Left forelimb (tissue), 1 donor: ENCODE data around the gene GET4.
"Not testable (repeated sequence)": the region's sequence is repeated elsewhere in the genome, so short reads cannot be mapped to it uniquely, and the experiment has no call there.

ENCODE experiments used
- DNase-seq: peaks from one replicate; pipeline ENCODE4 v3.0.0-alpha.2; 2018; ENCODE audit warnings: low spot score

The GET4 gene

DNA sequence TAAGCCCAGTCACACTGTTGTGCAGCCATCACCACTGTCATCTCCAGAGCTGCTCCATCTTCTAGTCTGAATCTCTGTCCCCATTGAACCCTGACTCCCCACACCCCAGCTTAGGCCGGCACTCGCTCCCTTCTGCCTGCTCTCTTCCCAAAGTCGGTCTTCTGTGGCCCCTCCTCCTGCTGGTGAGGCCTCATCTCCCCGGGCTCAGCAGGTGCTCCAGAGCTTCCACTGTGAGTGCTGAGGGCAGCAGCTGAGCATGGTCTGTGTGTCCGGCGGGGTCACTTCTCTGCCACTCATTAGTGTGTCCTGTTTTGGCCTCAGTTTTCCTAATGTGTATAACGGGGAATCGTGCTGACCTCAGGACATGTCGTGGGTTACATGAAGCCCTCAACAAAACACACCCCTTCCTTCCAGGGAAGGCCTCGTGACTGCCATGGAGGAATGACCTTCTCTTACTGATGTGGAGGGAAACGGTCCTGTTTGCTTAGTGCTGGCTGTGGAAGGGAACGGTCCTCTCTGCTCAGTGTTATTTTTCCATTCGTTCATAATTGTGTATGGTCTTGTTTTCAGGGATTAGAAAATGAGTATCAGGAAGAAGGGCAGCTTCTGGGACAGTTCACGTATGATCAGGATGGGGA lies 4.3 kb upstream of the GET4 start:
- DNase-seq = no peak

DNA sequence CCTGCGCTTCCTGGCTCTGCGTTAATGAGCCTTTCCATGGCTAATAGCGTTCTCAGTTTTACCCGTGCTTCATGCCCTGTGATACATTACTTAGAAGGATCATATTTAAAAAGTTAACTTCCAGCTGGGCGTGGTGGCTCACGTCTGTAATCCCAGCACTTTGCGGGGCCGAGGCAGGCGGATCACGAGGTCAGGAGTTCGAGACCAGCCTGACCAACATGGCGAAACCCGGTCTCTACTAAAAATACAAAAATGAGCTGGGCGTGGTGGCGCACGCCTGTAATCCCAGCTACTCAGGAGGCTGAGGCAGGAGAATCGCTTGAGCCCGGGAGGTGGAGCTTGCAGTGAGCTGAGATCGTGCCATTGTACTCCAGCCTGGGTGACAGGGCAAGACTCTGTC lies 3.7 kb upstream of the GET4 start:
- not testable (repeated sequence) for DNase-seq

DNA sequence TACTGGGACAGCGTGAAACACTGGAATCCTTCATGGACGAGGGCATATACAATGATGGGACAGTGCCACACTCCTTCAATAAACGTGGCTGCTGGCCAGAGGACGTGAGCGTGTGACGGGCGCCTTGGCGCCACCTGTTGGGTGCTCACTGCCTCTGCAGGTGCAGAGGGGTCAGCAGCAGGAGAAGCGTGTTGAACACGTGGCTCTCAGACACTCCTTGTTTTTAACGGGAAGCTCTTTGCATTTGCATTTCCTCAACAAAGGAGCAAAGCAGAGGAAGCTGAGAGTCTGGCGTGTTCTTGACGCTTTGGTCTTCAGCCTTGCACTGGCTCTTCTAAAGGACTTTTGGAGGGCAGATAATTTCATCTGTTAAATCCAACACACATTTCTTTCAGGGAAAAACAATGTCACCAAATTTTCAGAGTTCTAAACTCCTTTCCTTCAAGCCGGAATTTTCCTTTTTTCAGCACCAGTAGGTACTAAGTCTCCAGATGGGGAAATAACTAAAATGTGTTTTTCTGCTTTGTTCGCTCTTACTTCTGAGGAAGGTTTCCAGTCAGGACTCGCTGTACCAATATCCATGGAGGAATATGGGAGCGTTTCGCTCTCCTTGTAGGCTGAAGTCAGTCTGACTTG lies 2.9 kb upstream of the GET4 start:
- peak; percentile 78 for DNase-seq

DNA sequence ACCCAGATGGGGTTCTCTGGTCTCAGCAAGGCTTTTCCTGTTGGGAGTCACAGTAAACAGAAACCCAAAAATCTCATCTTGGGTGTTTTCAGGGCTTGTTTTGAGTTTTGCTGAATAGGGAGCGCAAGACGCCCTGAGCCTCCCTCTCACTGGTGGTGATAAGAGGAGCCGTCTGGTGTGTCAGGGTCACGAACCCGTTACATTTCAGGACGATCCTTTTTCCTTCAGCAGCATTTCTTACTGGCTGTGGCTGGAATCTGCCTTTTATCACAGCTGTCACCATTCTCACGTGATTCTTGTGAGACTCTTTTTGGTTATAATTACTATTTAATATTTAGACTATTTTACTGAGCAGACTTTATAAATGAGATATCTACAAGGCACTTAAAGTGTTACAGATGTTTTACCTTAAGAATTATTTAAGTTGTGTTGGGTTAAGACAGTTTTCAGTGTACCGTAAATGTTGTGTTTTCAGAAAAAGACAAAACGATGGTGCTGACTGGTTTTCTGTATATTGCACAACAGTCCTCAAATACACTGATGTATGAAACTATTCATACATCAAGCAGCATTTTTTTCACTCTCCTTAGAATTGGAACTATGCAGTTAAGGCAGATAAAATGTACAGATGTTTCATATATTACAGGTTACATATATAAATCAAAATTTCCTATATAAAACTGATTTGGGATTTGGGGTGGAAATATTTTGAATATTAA lies 2.2 kb upstream of the GET4 start:
- no peak for DNase-seq

DNA sequence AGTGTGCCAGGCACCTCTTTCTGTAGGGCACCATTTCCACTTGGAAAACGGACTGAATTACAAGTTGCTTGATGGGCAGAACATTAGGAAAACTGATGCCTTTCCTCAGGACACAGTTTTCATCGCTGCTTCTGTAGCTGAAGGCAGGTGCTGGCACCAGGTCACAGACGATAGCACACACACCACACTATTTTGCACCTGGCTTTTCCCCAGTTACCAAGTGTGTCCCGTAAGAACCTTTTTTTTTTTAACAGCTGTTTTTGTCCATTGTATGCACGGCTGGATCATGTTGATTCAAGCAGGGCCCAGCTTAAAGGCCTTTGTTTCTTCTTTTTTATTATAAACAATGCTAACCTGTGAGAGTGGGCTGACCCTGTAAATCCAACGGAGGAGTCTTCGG lies 1.3 kb upstream of the GET4 start:
- DNase-seq = no peak

DNA sequence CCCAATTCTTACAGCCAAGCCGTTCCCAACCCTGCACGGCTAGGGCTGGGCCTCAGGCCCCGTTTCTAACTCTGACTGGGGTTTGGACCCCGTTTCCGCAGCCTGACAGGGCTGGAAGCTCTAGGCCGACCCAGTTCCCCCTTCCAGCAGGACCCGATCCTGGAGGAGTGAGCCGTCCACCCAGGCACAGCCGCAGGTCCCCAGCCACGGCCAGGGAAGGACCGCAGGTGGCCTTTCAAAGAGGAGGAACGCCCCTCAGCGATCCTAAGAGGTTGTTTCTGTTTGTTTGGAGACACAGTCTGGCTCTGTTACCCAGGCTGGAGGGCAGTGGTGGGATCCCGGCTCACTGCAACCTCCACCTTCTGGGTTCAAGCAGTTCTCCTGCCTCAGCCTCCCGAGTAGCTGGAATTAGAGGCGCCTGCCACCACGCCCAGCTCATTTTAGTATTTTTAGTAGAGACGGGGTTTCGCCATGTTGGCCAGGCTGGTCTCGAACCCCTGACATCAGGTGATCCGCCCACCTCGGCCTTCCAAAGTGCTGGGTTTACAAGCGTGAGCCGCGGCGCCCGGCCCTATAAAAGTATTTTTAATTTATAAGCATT lies 778 bp upstream of the GET4 start:
- no peak for DNase-seq

GRCh38 chr7:876972-877311 lies 588 bp downstream of the GET4 start:
- DNase-seq = no peak

GRCh38 chr7:877312-878232 lies 1.2 kb downstream of the GET4 start:
- DNase-seq = no peak

DNA sequence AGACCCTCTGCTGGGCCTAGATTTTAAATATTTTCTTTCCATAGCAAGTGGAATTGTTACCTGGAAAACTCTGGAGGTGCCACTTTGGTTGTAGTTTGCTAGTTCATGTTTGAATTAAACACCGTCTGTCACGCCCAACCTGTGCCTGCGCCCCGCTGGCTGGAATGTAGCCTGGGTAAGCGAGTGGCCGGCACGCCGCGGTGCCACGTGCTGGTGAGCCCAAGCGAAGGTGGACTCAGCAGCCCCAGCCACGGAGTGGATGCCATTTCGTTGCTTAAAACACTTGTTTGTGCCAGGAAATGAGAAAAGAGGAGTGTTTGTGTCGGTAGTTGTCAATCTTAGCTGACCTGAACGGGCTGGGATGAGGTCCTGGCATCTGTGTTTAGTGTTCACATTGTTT lies 2.7 kb downstream of the GET4 start:
- DNase-seq = no peak

DNA sequence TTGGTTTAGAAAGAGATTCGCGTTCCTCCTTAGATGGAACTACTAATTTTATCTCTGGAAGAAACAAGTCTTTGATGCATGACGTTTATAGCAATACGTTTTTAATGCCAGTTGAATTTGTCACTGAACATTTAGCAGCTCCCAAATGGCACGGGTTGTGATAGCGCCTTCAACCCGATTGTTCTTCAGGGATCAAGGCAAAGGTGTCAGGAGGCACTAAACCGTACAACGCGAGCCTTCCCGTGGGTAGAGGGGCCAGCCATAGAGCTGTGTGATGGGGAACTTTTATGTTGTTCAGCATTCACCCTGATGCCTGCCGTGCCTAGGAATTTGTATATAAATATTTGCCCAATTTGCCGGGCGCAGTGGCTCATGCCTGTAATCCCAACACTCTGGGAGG lies 3.4 kb downstream of the GET4 start:
- no peak for DNase-seq

DNA sequence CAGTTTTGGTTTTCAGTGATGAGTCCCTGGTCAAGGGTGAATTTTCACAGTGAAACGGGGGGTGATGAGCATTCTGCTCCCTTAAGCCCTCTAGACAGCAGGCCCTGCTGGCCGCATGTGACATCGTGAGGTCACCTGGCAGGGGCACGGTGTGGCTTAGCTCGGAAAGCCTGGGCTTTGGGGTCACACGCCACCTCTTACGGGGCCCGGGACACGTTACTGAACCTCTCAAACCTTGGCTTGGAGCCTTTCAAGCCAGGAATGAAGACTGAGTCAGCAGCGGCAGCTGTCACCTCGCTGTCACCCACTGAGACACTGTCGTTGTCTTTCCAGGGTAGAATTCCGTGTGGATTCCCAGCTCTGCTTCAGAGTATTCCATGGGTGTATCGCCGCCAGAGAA lies 4.1 kb downstream of the GET4 start:
- DNase-seq = no peak

DNA sequence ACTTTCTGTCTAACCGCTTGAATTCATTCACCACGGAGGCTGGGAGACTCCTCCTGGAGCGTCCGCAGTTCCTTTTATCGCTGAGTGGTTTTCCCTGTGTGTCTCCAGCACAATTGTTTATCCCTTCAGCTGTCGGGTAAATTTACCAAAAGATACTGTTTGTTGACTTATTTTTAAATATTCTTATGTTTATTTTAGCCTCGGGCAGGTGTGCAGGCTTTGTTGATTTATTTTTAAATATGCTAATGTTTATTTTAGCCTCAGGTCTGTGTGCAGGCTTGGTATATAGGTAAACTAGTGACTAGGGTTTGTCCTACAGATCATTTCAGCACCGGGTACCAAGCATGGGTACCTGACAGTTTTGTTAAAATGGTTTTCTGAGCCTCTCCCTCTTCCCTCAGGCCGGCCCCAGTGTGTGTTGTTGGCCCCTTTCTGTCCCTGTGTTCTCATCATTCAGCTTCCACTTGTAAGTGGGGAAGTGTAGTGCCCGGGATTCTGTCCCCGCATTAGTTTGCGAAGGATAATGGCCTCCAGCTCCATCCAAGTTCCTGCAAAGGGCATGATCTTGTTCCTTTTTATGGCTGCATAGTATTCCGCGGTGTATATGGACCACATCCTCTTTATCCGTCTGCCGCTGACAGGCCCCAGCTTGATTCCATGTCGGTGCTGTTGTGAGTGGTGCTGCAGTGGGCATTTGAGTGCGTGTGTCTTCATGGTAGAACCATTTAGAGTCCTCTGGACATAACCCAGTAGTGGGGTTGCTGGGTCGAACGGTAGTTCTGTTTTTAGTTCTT lies 5.3 kb downstream of the GET4 start:
- no peak for DNase-seq

- DNase-seq = no peak
These were observed 6.1 kb downstream of the GET4 start for GRCh38 chr7:882336-883035.

DNA sequence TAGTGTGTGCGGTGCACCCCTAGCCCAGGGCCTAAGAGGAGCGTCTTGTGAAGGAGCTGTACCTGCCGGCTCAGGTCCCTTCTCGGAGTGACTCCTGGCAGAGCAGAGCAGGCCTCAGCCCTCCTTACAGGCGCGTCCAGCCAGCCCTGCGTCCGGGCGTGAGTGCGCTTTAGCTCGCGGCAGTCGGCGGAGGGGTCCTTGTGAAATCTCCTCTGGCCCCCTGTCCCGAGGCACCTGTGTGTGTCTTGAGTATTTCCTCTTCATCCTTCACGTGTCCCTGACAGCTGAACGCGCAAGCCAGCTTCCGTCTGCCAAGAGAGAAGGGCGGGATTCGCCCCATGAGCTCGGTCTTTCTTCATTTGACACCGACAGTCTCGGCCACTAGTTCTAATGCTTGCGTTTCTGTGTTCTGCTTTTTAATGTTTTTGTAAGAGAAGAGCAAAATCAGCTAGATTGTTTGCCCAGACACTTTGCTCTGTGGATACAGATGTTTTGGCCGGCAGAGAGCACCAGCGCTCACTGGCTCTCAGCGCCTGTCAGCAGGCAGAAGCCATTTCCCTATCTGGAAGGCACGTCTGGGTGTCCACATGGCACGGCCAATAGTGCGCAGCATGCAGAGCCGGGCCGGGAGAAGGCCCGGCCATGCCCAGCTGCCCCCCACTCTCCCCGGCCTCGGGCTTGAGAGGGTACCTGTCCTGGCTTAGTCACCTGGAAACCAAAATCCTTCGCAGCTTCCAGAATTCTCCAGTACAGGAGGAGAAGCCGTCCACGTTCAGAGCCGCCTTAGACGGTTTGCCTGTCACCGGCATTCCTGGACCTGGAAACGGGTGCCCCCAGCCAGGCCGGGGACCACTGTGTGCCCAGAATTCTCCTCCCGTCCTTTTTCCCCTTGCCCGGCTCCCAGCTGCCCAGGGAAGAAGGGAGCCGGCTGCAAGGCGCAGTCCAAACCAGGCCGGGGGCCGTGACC lies 7.0 kb downstream of the GET4 start:
- DNase-seq = no peak

GRCh38 chr7:884191-885003 lies 8.0 kb downstream of the GET4 start:
- DNase-seq = no peak

GRCh38 chr7:885261-885892 lies 9.0 kb downstream of the GET4 start:
- DNase-seq = no peak

DNA sequence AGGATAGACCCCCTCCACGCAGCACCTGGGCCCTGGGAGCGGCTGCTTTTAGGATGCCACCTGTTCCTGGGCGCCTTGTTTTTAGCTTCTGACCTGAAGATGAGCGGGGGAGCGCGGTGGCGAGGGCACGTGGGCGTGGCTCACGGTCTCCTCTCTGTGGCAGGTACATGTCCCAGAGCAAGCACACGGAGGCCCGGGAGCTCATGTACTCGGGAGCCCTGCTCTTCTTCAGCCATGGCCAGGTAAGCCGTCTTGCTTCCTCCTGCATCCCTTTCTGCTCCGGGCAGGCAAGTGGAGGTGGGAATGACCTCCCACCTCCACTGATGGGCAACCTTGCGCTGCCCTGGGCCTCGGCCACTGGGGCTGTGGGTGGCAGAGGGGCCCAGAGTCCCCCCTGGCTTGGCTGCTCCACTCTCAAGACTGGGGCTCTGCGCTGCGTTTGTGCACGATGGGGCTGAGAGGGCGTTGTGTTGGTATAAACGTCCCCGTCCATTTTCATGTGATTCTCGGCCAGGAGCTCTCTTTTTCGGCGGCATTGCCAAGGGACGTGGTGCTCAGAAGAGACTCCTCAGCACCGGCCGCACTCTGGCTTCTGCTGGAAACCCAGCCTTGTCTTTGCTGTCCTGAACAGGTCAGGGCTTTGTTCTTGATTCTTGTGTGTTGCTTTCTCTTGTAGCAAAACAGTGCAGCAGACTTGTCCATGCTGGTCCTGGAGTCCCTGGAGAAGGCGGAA lies 9.7 kb downstream of the GET4 start:
- no peak for DNase-seq
